Endothelial cell of umbilical vein (primary cell): ENCODE data around the gene LRP1B. TPM values are rescaled to one million over a fixed set of nuclear protein-coding genes. Genes with fewer than 3 reads are reported as not detected.

ENCODE experiments used
- BruUV-seq: library from RNA; stranded (reverse); fragments of 400-500 nt; replicated peaks from 2 replicates; lab custom pipeline; 2021; lab: Mats Ljungman, UMichigan
- CTCF ChIA-PET: fragments of 300-600, 350-600 bp; sonication (Branson Sonifier 250); formaldehyde crosslinking; loops from one replicate; lab custom pipeline; 2021; ENCODE audit warnings: antibody characterized with exemption, inconsistent platforms; lab: Charles Lee
- POLR2A ChIA-PET: fragments of 300-600, 350-600 bp; sonication (Branson Sonifier 250); formaldehyde crosslinking; loops from one replicate; lab custom pipeline; 2021; ENCODE audit warnings: antibody characterized with exemption, inconsistent platforms; lab: Charles Lee
- DNase-seq: peaks from one replicate; pipeline ENCODE4 v3.0.0-alpha.2; 2011; ENCODE audit warnings: low read depth, low spot score
- FAIRE-seq: peaks from 2 replicates; lab custom pipeline; 2011; peaks lifted over from hg19 to GRCh38; lab: Jason Lieb, UNC
- H2AFZ ChIP-seq: 2 replicates; pipeline ENCODE4 v1.6.0; 2012; ENCODE audit warnings: low read depth, low read length, control low read depth, inconsistent platforms
- H3K27ac ChIP-seq: 2 replicates; pipeline ENCODE4 v1.5.1; 2011; ENCODE audit warnings: low read depth, mild to moderate bottlenecking, control low read depth, low read length, moderate library complexity; ENCODE audit not compliant: insufficient read depth
- H3K27me3 ChIP-seq, 2 experiments: 2 replicates each; pipeline versions ENCODE4 v1.6.0 to v1.6.1; 2011; ENCODE audit warnings: low read length in 2 of 2, mixed read lengths in 1 of 2; ENCODE audit not compliant: control insufficient read depth in 2 of 2, insufficient read depth in 2 of 2
- H3K36me3 ChIP-seq, 2 experiments: 2 replicates in 1 of 2; 3 replicates in 1 of 2; pipeline ENCODE4 v1.5.1; 2011; ENCODE audit warnings: low read length in 2 of 2, mild to moderate bottlenecking in 1 of 2, moderate library complexity in 1 of 2; ENCODE audit not compliant: control insufficient read depth in 2 of 2, insufficient read depth in 2 of 2; ENCODE audit errors: extremely low read depth in 1 of 2
- H3K4me1 ChIP-seq: 3 replicates; pipeline ENCODE4 v1.5.1; 2011; ENCODE audit warnings: mild to moderate bottlenecking, low read length; ENCODE audit not compliant: control insufficient read depth, insufficient read depth; ENCODE audit errors: extremely low read depth
- H3K4me2 ChIP-seq: 2 replicates; pipeline ENCODE4 v1.6.1; 2011; ENCODE audit warnings: low read length, control low read depth, mixed read lengths; ENCODE audit not compliant: insufficient read depth
- H3K4me3 ChIP-seq, 3 experiments: fragments of 200-600 bp in 1 of 3; sonication (generic), shearing (Covaris generic) in 1 of 3; replicated peaks in 1 of 3; 2 replicates each; pipeline ENCODE4 v1.5.1; 2011 to 2016; ENCODE audit warnings: control low read depth in 3 of 3, low read length in 3 of 3, mild to moderate bottlenecking in 2 of 3, inconsistent platforms in 1 of 3, low read depth in 1 of 3, moderate library complexity in 1 of 3; ENCODE audit not compliant: insufficient read depth in 1 of 3
- H3K79me2 ChIP-seq: 2 replicates; pipeline ENCODE4 v1.6.0; 2012; ENCODE audit warnings: low read length, inconsistent platforms; ENCODE audit not compliant: control insufficient read depth, insufficient read depth
- H3K9ac ChIP-seq: replicated peaks from 2 replicates; pipeline ENCODE3; 2011; ENCODE audit warnings: low read length, control low read depth; ENCODE audit not compliant: insufficient read depth; ENCODE audit errors: extremely low read depth
- H3K9me1 ChIP-seq: replicated peaks from 3 replicates; pipeline ENCODE4 v1.6.0; 2011; ENCODE audit warnings: mild to moderate bottlenecking, low read length; ENCODE audit not compliant: control insufficient read depth, insufficient read depth; ENCODE audit errors: extremely low read depth
- H3K9me3 ChIP-seq: replicated peaks from 2 replicates; pipeline ENCODE4 v1.5.1; 2012; ENCODE audit warnings: low read length, inconsistent platforms; ENCODE audit not compliant: control insufficient read depth, insufficient read depth
- H4K20me1 ChIP-seq: replicated peaks from 2 replicates; pipeline ENCODE3; 2011; ENCODE audit warnings: mild to moderate bottlenecking, low read length; ENCODE audit not compliant: control insufficient read depth, insufficient read depth; ENCODE audit errors: extremely low read depth
- CTCF ChIP-seq, 2 donors: IDR thresholded peaks; 1 replicate in 1 of 2; 2 replicates in 1 of 2; pipeline ENCODE4 v1.5.1; 2011; ENCODE audit warnings: low read length in 2 of 2, mild to moderate bottlenecking in 2 of 2, moderate library complexity in 2 of 2, control low read depth in 1 of 2, inconsistent platforms in 1 of 2, low read depth in 1 of 2; ENCODE audit not compliant: insufficient read depth in 1 of 2; ENCODE audit errors: extremely low read depth in 1 of 2
- EZH2 ChIP-seq: IDR thresholded peaks from 2 replicates; pipeline ENCODE4 v1.6.1; 2012; ENCODE audit warnings: borderline replicate concordance, low read depth, mild to moderate bottlenecking, moderate library complexity, low read length, inconsistent platforms; ENCODE audit not compliant: severe bottlenecking
- FOS ChIP-seq: IDR thresholded peaks from 2 replicates; pipeline ENCODE4 v1.6.1; 2011; ENCODE audit warnings: mild to moderate bottlenecking, low read length, moderate library complexity, borderline replicate concordance; ENCODE audit not compliant: insufficient read depth
- GATA2 ChIP-seq: IDR thresholded peaks from 2 replicates; pipeline ENCODE4 v1.7.0; 2011; ENCODE audit warnings: low read depth, mild to moderate bottlenecking, moderate library complexity, mixed read lengths, low read length; ENCODE audit not compliant: insufficient read length, insufficient read depth
- JUN ChIP-seq: IDR thresholded peaks from 2 replicates; pipeline ENCODE4 v1.6.1; 2011; ENCODE audit warnings: borderline replicate concordance, low read depth; ENCODE audit not compliant: insufficient read length, insufficient read depth
- MYC ChIP-seq: IDR thresholded peaks from one replicate; pipeline ENCODE4 v1.6.1; 2011; ENCODE audit warnings: mild to moderate bottlenecking, low read depth, low read length
- POLR2A ChIP-seq: IDR thresholded peaks from 2 replicates; pipeline ENCODE4 v1.6.1; 2012; ENCODE audit warnings: low read depth, mild to moderate bottlenecking, control low read depth, low read length
- POLR2AphosphoS5 ChIP-seq: IDR thresholded peaks from 2 replicates; pipeline ENCODE4 v1.6.1; 2012; ENCODE audit warnings: low read depth, mild to moderate bottlenecking, control low read depth, low read length, moderate library complexity; ENCODE audit not compliant: insufficient read depth
- dilution Hi-C: fragments of 300-500 bp; cut with MboI; formaldehyde crosslinking; loops from one replicate; pipeline ENCODE4 v1.15.0; 2019; ENCODE audit warnings: low sequenced_read_pairs; ENCODE audit not compliant: extremely low pct_ligation_motif_present
- intact Hi-C: fragments of 100-400 bp; cut with micrococcal nuclease; formaldehyde crosslinking; loops from one replicate; pipeline ENCODE4 v1.10.0; 2022
- polyA plus RNA-seq, 4 experiments: library from polyadenylated mRNA; depleted of rRNA in 3 of 4; stranded (reverse) in 3 of 4; unstranded in 1 of 4; fragments of >200 nt; gene quantifications; 2 replicates each; pipeline versions ENCODE4 v1.2.1 to v1.2.3, GENCODE V29; 2011 to 2012; ENCODE audit warnings: missing spikeins in 1 of 4
- total RNA-seq: library from RNA; stranded (reverse); gene quantifications from 2 replicates; pipeline ENCODE4 v1.2.3, GENCODE V29; 2021
- TF ChIP-seq, protein P1 (sequence below): IDR thresholded peaks from 2 replicates; pipeline ENCODE4 v1.6.1; 2011; ENCODE audit not compliant: insufficient read depth, insufficient read length

Gene LRP1B
- total and polyA plus RNA-seq, 2 donors (not counting 3 experiments of a cell fraction or from before 2014, with no cell fraction given) = 0.03 to 0.07 TPM

GRCh38 chr2:140775411-140775810 lies 1355.4 kb downstream of the LRP1B start:
- dilution Hi-C loops (no loop called here), intact Hi-C loops (no loop called here)
- DNase-seq (no peak), FAIRE-seq (no peak)
- Histone ChIP-seq H3K4me3 (no peak overlapping the region), H3K9ac (no peak overlapping the region), H3K9me1 (no peaks in the 10 kb centered on the region), H4K20me1 (no peaks in the 10 kb centered on the region), H3K27me3 (no peaks in the 10 kb centered on the region), H2AFZ (no peak overlapping the region), H3K79me2 (no peaks in the 10 kb centered on the region), H3K9me3 (no peaks in the 10 kb centered on the region), H3K27ac (no peak overlapping the region), H3K4me2 (no peak overlapping the region), H3K36me3 (no peaks in the 10 kb centered on the region), H3K4me1 (no peaks in the 10 kb centered on the region)
- ChIA-PET CTCF (no interaction called here), POLR2A (no interaction called here)
- TF ChIP-seq CTCF (IDR thresholded peaks at IDR 0.05; ENCODE audit: extremely low read depth in 1 of 2, insufficient read depth in 1 of 2, low read depth in 1 of 2, low read length in 2 of 2) (no peak), FOS (no peak), MYC (no peak), EZH2 (no peak), GATA2 (no peak), POLR2AphosphoS5 (no peak), JUN (no peak), POLR2A (no peak)
- TF ChIP-seq, protein P1, sequence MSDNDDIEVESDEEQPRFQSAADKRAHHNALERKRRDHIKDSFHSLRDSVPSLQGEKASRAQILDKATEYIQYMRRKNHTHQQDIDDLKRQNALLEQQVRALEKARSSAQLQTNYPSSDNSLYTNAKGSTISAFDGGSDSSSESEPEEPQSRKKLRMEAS = no peak
- no TSS peak for BruUV-seq
